Measurements from ENCODE around the gene PKN2.

GRCh38 chr1:88634538-88634937 lies 49.5 kb upstream of the PKN2 start:
- TF ChIP-seq CTCF (IDR thresholded peaks at IDR 0.05) (no peak), POLR2A (IDR thresholded peaks at IDR 0.05) (no peak)

Data from gastroesophageal sphincter (tissue), 3 donors.